NT2/D1 (cell line): Measurements from ENCODE around the gene NTSR2.

ENCODE experiments used
- SUZ12 ChIP-seq: IDR thresholded peaks from 2 replicates; pipeline ENCODE4 v1.6.1; 2011; ENCODE audit not compliant: insufficient read length, insufficient read depth; ENCODE audit errors: extremely low read depth
- YY1 ChIP-seq: IDR thresholded peaks from 2 replicates; pipeline ENCODE4 v1.6.1; 2011; ENCODE audit not compliant: insufficient read length, insufficient read depth
- ZNF274 ChIP-seq: IDR thresholded peaks from 2 replicates; pipeline ENCODE4 v1.6.1; 2011; ENCODE audit warnings: mild to moderate bottlenecking, low read depth, low read length

DNA sequence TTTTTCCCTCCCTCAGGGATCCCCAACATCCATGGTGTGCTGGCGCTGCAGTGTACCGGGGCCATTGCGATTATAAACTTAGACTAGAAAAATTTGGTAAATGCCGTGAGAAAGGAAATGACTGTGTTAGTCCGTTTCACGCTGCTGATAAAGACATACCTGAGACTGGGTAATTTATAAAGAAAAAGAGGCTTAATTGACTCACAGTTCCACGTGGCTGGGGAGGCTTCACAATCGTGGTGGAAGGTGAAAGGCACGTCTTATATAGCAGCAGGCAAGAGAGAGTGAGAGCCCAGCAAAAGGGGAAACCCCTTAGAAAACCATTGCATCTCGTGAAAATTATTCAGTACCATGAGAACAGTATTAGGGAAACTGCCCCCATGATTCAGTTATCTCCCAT, 44.3 kb downstream of the NTSR2 start:
- no peak for TF ChIP-seq SUZ12
- no peak for TF ChIP-seq ZNF274
- no peak for TF ChIP-seq YY1
